Suprapubic skin (tissue), 4 donors: Measurements from ENCODE around the gene ZFP90.

Source experiments
- EP300 ChIP-seq: sonication (generic); formaldehyde crosslinking; IDR thresholded peaks from one replicate; pipeline ENCODE4 v1.6.1; 2017; ENCODE audit warnings: antibody characterized with exemption
- POLR2A ChIP-seq, 2 donors: fragments of 450-650 bp; IDR thresholded peaks; one replicate each; pipeline ENCODE4 v1.6.1; 2017; ENCODE audit warnings: antibody characterized with exemption in 2 of 2, mild to moderate bottlenecking in 2 of 2, moderate library complexity in 2 of 2
- POLR2AphosphoS5 ChIP-seq, 3 donors: sonication (generic); formaldehyde crosslinking; IDR thresholded peaks; one replicate each; pipeline ENCODE4 v1.6.1; 2017; ENCODE audit warnings: antibody characterized with exemption in 3 of 3
- TF ChIP-seq, protein P1 (sequence below), 2 donors: fragments of 200-600 bp in 1 of 2; fragments of 450-650 bp in 1 of 2; sonication (generic) in 1 of 2; IDR thresholded peaks; one replicate each; pipeline ENCODE4 v1.5.1; 2016 to 2019; ENCODE audit warnings: antibody characterized with exemption in 2 of 2, mild to moderate bottlenecking in 1 of 2, moderate library complexity in 1 of 2

DNA sequence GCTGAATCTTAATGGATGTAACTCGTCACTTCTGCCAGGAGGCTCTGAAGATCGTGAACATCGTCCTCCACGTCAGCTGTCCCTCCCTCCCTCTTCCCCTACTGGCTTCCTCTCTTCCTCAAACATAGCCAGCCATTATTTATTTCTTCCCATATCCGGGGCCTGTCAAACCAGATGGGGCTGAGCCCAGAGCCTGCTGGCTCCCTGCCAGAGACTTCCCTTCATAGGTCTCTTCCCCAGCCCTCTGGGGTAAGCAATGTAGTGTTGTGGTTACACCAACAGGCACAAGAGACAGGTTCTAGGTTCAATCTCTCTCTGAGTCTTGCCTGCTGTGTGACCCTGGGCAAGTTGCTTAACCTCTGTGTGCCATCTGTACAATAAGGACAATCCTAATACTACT is 40.1 kb upstream of the ZFP90 start:
- TF ChIP-seq, protein P1, sequence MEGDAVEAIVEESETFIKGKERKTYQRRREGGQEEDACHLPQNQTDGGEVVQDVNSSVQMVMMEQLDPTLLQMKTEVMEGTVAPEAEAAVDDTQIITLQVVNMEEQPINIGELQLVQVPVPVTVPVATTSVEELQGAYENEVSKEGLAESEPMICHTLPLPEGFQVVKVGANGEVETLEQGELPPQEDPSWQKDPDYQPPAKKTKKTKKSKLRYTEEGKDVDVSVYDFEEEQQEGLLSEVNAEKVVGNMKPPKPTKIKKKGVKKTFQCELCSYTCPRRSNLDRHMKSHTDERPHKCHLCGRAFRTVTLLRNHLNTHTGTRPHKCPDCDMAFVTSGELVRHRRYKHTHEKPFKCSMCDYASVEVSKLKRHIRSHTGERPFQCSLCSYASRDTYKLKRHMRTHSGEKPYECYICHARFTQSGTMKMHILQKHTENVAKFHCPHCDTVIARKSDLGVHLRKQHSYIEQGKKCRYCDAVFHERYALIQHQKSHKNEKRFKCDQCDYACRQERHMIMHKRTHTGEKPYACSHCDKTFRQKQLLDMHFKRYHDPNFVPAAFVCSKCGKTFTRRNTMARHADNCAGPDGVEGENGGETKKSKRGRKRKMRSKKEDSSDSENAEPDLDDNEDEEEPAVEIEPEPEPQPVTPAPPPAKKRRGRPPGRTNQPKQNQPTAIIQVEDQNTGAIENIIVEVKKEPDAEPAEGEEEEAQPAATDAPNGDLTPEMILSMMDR (IDR thresholded peaks at IDR 0.05) = no peak
- no peak for TF ChIP-seq POLR2AphosphoS5 (IDR thresholded peaks at IDR 0.05)
- TF ChIP-seq POLR2A (IDR thresholded peaks at IDR 0.05) = no peak
- TF ChIP-seq EP300 = no peak
